ENCODE results near the gene DPYSL5.
"Not testable (repeated sequence)": the region's sequence is repeated elsewhere in the genome, so short reads cannot be mapped to it uniquely, and the experiment has no call there.

The DPYSL5 gene

GRCh38 chr2:26875065-26875634, 27.2 kb downstream of the DPYSL5 start:
- DNase-seq (ENCODE audit: low spot score) = no peak

- no peak for DNase-seq (ENCODE audit: low spot score)
Observed at GRCh38 chr2:26875808-26876207, 27.9 kb downstream of the DPYSL5 start.

GRCh38 chr2:26876260-26876659, 28.3 kb downstream of the DPYSL5 start:
- DNase-seq (ENCODE audit: low spot score) = no peak

- no peak for DNase-seq (ENCODE audit: low spot score)
Observed at GRCh38 chr2:26877276-26877675, 29.3 kb downstream of the DPYSL5 start.

- DNase-seq (ENCODE audit: low spot score) = no peak
Observed at GRCh38 chr2:26880161-26880560, 32.2 kb downstream of the DPYSL5 start.

GRCh38 chr2:26880910-26881435, 33.0 kb downstream of the DPYSL5 start:
- no peak for DNase-seq (ENCODE audit: low spot score)

- DNase-seq (ENCODE audit: low spot score) = not testable (repeated sequence)
Observed at GRCh38 chr2:26882220-26882619, 34.3 kb downstream of the DPYSL5 start.

- DNase-seq (ENCODE audit: low spot score) = no peak
Observed at GRCh38 chr2:26883956-26884355, 36.0 kb downstream of the DPYSL5 start.

- no peak for DNase-seq (ENCODE audit: low spot score)
Observed at GRCh38 chr2:26884486-26884885, 36.6 kb downstream of the DPYSL5 start.

- no peak for DNase-seq (ENCODE audit: low spot score)
Observed at GRCh38 chr2:26885651-26886329, 37.9 kb downstream of the DPYSL5 start.

GRCh38 chr2:26886736-26887135, 38.8 kb downstream of the DPYSL5 start:
- DNase-seq (ENCODE audit: low spot score) = no peak

GRCh38 chr2:26887151-26887550, 39.2 kb downstream of the DPYSL5 start:
- no peak for DNase-seq (ENCODE audit: low spot score)

GRCh38 chr2:26889796-26890195, 41.9 kb downstream of the DPYSL5 start:
- DNase-seq (ENCODE audit: low spot score) = no peak

GRCh38 chr2:26890341-26891000, 42.5 kb downstream of the DPYSL5 start:
- no peak for DNase-seq (ENCODE audit: low spot score)

GRCh38 chr2:26892133-26892532, 44.2 kb downstream of the DPYSL5 start:
- DNase-seq (ENCODE audit: low spot score) = no peak

- DNase-seq (ENCODE audit: low spot score) = no peak
Observed at GRCh38 chr2:26892922-26893524, 45.1 kb downstream of the DPYSL5 start.

- no peak for DNase-seq (ENCODE audit: low spot score)
Observed at GRCh38 chr2:26894136-26894535, 46.2 kb downstream of the DPYSL5 start.

- no peak for DNase-seq (ENCODE audit: low spot score)
Observed at GRCh38 chr2:26897807-26898479, 50.0 kb downstream of the DPYSL5 start.

GRCh38 chr2:26898480-26899078, 50.6 kb downstream of the DPYSL5 start:
- DNase-seq (ENCODE audit: low spot score) = no peak

GRCh38 chr2:26899500-26900164, 51.7 kb downstream of the DPYSL5 start:
- DNase-seq (ENCODE audit: low spot score) = no peak

GRCh38 chr2:26900831-26901321, 52.9 kb downstream of the DPYSL5 start:
- DNase-seq (ENCODE audit: low spot score) = no peak
